ENCODE results near the gene C12orf75.

- TF ChIP-seq CTCF (IDR thresholded peaks at IDR 0.05) (no peak), POLR2AphosphoS5 (IDR thresholded peaks at IDR 0.05) (no peak), POLR2A (IDR thresholded peaks at IDR 0.05) (no peak)
These were observed 12.0 kb downstream of the C12orf75 start for GRCh38 chr12:105342464-105342863.
